GM19397 (cell line): ENCODE measurements around the gene ZNF343.

Experiments
- ATAC-seq: cut with Tn5 transposase; IDR thresholded peaks from one replicate; pipeline ENCODE4 v1.9.1; 2021; ENCODE audit warnings: mild to moderate bottlenecking, moderate library complexity; ENCODE audit not compliant: unreplicated experiment

ZNF343 gene

DNA sequence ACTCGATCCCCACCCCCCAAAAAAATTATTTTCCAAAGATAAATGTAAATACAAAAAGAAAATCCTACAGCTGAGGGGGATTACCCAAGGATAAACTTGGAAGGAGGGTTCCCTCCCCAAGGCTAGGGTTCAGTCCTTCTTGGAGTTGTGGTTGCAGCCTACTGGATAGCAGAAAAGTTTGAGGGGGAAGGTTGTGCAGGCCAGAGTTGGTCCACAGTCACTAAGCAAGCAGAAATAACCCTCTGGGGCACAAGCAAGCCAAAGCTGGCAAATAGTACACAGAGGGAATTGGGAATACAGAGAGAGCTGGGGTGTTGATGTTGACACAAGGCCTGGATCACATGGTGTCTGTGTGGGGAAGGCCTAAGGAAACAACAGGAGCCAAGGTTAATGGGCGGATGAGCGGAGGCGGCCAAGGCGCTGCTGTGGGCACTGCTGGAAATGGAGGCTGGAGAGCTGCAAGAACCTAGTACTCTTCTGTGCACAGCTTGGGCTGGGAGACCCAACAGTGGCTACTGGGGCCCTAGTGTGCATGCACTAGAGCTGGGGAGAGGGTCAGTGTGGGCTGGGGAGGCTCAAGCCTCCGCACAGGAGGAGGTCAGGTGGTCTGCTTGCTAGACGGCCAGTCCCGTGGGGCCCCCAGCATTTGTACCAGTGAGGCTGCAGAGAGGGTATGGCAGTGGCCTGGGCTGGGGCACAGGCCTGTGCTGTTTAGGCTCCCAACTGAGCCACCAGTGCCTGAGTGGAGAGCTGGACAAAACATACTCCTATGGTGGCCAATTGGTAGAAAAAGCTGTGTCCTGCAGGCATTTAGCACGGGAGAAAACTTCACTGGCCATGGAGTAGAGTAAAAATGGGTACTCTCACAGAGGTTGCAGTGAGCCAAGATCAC is 32.6 kb downstream of the ZNF343 start:
- ATAC-seq: no peak

DNA sequence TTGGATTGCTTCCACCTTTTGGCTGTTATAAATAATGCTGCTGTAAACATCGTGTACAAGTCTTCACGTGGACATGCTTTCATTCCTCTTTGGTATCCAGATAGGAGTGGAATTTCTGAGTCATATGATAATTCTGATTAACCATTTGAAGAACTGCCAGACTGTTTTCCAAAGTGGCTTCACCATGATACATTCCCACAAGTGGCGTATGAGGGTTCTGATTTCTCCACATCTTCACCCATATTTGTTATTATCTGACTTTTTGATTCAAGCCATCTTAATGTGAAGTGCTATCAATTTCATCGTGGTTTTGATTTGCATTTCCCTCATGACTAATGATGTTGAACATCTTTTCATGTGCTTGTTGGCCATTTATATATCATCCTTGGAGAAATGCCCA is 35.2 kb downstream of the ZNF343 start:
- ATAC-seq: no peak

DNA sequence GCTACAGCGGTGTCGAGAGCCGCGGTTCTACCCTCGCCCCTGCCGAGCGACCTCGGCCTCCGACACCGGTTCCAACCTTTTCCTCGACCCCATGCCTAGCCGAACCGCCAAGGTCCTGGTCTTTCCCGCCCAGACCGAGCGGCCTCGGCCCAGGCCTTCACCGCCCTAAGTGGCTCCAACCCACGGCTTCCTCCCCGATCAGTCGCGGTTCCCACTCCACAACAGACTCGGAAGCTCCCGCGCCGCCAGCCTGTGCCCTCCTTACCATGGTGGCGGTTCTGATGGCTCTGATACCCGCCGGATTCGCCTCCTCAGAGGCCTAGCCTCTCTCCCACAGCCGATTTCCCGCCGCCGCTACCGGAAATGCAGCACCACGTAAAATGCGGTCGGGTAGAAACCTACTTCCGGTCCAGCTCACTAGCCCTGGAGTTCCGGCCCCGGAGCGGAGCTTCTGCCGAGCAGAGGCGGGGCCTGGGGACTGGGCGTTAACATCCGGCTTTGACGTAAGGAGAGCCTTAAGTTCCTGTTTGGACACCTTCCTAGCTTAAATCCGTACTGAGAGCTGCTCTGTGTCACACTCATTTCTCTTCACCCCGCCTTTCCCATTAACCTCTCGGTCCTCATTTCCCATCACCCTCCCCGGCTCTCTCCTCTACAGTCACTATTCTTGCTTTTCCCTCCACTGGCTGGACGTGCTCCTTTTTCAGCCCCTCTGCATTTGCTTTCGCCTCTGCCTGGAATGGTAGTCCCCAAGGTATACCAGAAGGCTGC is 38.1 kb downstream of the ZNF343 start, which contains the start of gene SNRPB:
SNRPB (minus strand) TSS at position 367 of the 771 bp plus-strand sequence; CDS start at position 268, 99 bp downstream.
- peak; percentile 93 for ATAC-seq

DNA sequence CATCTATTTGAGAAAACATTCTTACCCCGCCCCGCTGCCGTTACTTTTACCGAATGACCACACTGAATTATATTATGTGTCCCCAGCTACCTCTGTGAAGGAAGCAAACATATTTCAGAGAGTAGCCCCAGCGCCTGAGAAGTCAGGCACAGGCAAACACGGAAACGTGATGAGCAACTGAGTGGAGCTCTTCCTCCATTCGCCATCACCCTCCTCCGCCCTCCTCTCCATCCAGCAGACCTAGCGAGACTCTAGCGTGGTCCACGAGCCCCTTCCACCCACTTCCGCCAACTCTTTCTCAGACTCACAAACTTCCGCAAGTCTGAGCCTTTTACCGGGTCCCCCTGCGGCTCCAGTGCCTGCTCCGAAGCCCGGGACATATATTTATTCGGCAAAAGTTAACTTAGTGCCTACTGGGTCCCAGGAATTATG is 38.7 kb downstream of the ZNF343 start:
- ATAC-seq: peak; percentile 32

DNA sequence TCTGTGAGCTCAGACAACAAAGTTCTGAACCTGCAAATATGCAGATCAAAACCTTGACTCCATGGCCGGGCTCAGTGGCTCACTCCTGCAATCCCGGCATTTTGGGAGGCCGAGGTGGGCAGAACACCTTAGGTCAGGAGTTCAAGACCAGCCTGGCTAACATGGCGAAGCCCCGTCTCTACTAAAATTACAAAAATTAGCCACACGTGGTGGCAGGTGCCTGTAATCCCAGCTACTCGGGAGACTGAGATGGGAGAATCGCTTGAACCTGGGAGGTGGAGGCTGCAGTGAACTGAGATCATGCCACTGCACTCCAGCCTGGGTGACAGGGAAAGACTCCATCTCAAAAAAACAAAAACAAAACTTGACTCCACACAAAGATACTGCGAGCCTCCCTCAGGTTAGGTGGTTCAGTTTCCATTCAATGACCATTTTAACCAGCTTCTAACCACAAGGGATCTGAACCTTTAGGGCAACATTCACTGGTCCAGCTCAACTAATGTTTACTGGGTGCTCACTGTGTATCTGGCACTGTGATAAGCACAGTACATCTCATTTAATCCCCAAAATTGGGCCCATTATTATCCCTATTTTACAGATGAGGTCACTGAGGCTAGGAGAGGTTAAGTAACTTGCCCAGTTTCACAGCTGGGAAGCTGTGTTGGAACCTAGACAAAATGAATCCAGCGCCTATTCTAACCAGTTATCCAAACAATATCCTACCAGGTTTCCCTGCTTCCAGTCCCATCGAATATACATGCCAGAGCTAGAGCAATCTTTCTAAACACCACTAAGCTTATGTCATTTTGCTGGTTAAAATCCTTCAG is 39.9 kb downstream of the ZNF343 start:
- ATAC-seq: no peak

DNA sequence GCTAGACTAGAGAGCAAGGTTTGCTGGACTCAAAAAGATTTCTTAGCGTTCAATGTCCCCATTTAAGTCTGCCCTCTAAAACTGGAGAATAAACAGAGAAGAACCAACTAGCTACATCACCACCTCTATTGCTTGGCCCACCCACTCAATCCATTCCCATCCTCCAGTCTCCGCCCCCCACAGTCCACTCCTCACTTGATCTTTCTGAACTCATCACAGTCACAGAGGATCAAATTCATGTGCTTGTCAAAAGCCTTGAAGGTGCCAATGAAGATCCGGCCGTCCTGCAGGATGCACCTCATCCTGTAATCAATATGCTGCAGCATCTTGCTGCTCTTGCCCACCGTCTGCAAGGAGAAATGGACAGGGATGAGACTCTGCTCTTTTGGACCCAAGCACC is 41.3 kb downstream of the ZNF343 start:
- no peak for ATAC-seq

DNA sequence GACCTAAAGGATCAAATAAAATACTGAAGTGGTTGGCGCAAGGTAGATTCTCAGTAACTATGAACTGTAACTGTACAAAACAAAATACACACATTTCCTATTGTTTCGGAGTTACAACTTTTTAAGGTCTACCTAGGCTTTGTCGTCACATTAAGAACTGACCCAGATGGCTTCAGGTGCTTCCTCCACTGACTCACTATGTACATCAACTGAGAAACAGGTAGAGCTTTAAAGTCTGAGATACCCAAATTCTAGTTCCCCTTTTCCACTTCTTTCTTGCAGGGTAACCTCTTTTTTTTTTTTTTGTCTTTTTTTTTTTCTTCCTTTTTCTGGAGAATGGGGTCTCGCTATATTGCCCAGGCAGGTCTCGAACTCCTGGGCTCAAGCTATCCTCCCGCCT is 43.6 kb downstream of the ZNF343 start:
- no peak for ATAC-seq

DNA sequence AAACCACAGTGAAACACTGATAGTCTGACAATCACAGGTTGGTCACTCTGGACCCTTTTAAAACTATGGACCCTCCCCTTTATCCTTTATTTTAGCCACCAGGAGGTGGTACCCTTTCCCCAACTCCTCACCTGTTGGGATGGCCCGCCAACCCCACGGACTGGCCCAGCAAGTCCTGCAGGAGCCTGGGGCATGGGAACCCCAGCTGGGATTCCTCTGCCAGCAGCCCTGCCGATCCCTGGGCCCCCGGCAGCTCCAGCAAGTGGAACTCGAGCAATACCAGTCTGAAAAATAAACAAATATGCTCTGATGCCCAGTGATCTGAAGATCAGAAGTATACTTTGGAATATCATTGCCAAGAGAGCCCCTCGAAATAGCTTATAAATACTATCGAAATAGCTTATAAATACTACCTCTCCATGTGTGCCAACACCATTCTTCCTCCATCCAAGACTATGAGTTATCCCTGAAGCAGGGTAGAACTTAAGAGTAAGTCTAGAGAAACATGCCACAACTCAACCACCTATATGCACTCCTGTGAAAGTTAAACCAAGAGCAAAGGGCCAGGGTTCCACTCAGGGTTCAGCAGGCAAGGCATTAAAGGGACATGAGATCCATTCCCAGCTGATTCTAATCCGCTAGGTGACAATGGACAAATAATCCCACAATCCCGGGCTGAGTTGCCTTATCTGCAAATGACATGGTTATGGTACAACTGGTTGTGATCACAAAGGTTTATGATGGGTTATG is 44.9 kb downstream of the ZNF343 start:
- ATAC-seq: no peak

DNA sequence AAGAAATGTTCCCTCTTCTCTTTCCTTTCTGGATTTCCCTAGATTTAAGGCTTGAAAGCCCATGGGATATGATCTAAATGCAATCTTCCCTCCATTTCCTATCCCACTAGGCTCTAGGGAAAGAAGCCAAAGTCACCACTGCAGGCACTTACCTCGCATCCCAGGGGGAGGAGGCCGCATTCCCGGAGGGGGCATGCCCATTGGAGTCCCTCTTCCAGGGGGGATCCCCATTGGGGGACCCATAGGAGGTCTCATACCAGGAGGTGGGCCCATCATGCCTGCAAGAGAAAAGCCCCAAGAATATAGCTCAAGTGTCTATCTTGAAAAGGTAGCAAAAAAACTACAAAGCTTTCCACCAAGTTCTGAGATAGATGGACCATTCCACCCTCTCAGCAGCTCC is 46.2 kb downstream of the ZNF343 start:
- ATAC-seq: no peak

DNA sequence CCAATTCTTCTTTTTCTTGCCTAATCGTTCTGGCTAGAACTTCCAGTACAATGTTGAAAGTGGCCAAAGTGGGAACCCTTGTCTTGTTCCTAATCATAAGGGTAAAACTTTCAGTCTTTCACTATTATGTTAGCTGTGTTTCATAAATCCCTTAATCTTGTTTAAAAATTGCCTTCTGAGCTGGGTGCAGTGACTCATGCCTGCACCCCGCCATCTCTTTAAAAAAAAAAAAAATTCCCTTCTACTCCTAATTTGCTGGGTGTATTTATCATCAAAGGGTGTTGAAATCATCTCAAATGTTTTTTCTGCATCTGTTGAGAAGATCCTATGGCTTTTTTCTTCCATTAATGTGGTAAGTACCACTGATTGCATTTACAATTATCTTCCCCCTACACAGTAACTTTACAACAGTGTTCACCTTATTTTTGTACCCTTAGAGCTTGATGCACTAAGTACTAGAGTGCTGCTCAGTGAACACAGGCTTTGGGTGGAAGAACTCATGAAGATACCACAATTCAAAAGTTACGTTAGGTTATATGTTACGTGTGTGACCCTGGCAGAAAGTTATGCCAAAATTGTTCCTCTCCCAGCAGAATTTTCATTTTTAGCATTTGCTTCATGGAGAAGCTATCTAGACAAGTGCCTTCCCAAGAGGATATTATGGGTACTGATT is 47.8 kb downstream of the ZNF343 start:
- no peak for ATAC-seq

DNA sequence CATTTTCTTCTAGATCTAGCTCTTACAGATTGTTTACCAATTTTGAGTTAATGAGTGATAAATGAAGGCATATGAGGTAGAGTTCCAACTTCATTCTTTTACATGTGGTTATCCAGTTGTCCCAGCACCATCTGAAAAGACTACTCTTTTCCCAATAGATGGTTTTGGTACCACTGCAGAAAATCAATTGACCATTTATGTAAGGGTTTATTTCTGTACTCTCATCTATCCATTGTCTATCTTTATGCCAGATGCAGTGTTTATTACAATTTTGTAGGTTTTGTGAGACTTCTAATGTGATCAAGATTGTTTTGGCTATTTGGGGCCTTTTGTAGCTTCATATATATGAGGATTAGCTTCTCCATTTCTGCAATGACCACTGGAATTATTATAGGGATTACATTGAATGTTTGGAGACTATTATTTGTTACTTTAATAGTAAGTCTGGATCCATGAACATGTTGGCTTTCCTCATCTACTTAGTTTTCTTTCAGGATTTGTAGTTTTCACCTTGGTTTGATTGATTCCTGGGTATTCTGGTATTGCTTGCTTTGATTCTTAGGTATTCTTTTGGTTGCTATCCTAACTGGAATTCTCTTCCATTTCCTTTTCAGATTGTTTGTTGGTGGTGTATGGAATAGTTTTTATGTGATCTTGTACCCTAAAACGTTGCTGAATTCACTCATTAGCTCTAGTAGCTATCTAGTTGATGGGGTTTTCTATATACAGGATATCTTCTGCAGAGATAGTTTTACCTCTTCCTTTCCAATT is 48.5 kb downstream of the ZNF343 start:
- no peak for ATAC-seq

DNA sequence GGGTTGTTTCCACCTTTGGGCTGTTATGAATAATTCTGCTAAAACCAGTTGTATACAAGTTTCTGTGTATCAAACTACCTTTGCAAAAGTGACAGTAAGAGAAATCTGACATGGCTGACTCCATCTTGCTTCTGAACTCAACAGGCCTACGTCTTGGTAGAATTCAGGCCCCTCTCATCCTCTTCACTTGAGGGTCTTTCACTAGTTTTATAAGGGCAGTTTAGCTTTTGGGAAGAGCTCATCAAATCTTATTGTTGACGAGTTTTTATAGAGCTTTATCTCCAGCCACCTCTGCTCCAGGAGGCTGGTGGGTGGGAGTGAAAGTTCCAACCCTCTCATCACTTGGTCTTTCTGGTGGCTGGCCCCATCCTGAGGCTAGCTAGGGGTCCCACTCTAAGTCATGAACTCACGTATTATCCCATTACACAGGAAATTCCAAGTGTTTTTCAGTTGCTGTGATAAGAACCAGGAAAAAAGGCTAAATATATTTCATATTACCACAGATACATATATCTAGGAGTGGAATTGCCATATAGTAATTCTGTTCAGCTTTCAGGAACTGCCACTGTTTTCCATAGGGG is 49.7 kb downstream of the ZNF343 start:
- no peak for ATAC-seq

DNA sequence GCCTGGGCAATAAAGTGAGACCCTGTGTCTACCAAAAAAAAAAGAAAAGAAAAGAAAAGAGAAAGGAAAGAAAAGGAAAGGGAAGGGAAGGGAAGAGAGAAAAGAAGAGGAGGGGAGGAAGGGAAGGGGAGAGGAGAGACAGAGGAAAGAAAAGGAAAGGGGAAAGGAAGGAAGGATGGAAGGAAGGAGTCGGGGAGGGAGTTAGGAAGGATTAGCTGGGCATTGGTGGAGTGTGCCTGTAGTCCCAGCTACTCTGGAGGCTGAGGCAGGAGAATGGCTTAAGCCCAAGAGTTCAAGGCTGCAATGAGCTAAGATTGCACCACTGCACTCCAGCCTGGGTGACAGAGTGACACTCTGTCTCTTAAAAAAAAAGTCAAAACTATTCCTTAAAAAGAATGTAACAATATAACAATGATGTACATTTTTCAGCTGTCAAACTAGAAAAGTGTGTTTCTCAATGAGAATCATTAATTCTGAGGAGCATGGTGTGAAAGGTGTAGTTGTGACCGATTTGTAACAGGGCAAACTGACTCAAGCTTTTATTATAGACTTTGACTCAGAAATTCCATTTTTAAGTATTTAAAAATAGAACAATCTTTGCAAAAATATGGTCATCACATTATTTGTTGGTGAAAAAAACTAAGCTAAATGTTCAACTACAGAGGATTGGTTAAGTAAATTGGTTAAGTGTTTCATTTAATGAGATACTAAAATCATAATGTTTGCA is 52.8 kb downstream of the ZNF343 start:
- no peak for ATAC-seq

DNA sequence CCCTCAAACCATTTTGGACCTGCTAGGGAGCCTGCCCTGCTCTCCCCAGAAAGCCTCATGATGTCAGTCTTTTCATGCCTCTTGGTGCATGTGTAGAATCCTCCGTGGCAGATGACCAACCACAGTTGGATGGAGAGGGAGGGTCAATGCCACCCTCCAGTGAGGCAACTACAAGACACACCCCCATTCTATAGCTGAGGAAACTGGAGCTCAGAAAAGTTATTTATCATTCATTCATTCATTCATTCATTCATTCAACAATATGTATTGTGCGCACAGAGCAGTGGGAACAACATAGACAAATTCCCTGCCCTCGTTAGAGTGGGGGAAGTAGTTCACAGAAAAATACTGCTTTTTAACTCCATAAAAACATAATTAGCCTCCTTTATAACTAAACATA is 54.9 kb downstream of the ZNF343 start:
- no peak for ATAC-seq

DNA sequence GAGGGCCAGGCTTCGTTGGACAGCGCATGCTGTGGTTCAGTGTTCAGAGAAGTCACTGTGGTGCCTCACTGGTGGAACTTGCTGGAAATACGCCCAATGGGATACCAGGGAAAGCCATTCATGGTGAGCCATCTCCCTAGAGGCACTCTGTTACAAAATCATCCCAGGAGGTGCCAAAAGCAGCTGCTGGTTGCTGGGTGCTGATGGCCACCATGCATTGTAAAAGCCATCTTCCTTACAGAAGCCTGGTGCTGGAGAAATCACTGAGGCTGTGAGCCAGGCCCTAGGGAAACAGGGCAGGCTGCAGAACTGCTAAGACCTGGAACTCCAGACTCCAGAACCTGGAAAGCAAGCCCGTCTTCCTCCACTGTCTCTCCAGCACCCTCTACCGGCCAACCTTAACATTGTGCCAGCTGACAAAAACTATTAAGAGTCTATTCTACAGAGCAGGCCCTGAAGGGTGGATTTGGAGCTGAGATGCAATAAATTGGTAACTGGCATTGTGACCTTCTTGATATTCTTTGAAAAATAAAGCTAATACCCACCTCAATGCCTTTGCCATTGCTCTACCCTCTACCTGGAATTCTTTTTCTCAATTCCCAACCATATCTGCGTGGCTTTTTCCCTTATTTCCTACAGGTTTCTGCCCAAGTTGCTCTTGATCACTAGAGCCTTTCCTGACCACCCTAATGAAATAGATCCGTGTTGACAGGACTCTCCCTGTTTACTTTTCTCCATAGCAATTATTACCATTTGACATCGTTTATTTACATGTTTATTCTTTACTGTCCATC is 56.6 kb downstream of the ZNF343 start:
- no peak for ATAC-seq

DNA sequence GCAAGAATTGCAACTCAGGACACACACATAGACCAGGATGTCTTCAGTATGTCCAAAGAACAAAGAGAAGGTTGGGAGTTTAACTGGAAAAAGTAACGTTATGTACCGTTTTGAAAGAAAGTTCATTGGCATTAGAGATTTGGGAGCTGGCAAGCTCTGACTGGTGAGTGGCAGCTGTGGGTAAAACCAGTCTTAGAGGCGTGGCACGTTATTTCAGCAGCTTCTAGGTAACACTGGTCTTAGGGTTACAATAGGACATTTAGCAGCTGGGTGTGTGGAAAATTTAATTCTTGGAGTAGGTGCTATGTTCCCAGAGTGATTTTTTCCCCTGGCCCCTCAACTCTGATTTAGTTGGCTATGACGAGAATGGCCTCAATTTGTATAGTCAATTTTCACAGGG is 57.3 kb downstream of the ZNF343 start:
- ATAC-seq: no peak

DNA sequence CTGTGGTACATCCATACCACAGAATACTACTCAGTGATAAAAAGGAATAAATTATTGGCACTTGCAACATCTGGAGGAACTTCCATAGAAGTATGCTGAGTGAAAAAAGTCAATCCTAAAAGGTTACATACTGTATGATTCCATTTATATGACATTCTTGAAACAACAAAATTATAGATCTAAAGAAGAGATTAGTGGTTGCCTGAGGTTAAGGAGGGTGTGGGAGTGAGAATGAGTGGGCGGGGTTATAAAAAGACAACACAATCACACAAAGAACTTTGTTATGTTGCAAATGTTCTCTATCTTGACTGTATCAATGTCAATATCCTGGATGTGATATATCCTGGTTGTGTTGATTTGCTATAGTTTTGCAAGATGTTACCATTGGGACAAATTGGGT is 59.3 kb downstream of the ZNF343 start:
- ATAC-seq: no peak
